Measurements from ENCODE around the gene KLB. TPM values are rescaled to one million over a fixed set of nuclear protein-coding genes. Genes with fewer than 3 reads are reported as not detected.
A peak's percentile ranks its signal among the peaks of the same experiment; 100 is the strongest.

Gene KLB
- total RNA-seq, 1 donor from 2014 or later = 22.0 TPM

GRCh38 chr4:39458505-39459300 lies 52.0 kb downstream of the KLB start, which contains the start of the genes LIAS and RPL9:
Gene LIAS, plus strand, starts transcription at chr4:39459056. Its CDS starts 62 bp downstream, at chr4:39459118.
Gene RPL9, minus strand, starts transcription at chr4:39458922. Its CDS starts 483 bp downstream, at chr4:39458439.
- peak; percentile 89 for ATAC-seq
- peak; percentile 97 for DNase-seq (ENCODE audit: low spot score)

- no peak for DNase-seq (ENCODE audit: low spot score)
- ATAC-seq = no peak
Observed at GRCh38 chr4:39464886-39465501, 58.3 kb downstream of the KLB start.

- DNase-seq (ENCODE audit: low spot score) (peak; percentile 59), ATAC-seq (peak; percentile 62)
Observed at GRCh38 chr4:39466747-39467146, 60.0 kb downstream of the KLB start.

GRCh38 chr4:39467464-39467863 lies 60.7 kb downstream of the KLB start:
- peak; percentile 9 for ATAC-seq
- DNase-seq (ENCODE audit: low spot score) = no peak

- ATAC-seq = peak; percentile 77
- DNase-seq (ENCODE audit: low spot score) = peak; percentile 64
Observed at GRCh38 chr4:39469429-39470077, 62.8 kb downstream of the KLB start.

GRCh38 chr4:39470402-39470801 lies 63.7 kb downstream of the KLB start:
- DNase-seq (ENCODE audit: low spot score) = no peak
- ATAC-seq = peak; percentile 62

GRCh38 chr4:39472396-39472795 lies 65.7 kb downstream of the KLB start:
- ATAC-seq (no peak), DNase-seq (ENCODE audit: low spot score) (no peak)

- DNase-seq (ENCODE audit: low spot score) = no peak
- no peak for ATAC-seq
Observed at GRCh38 chr4:39476187-39476895, 69.6 kb downstream of the KLB start.

- DNase-seq (ENCODE audit: low spot score) (no peak), ATAC-seq (no peak)
Observed at GRCh38 chr4:39480251-39480650, 73.5 kb downstream of the KLB start.

- DNase-seq (ENCODE audit: low spot score) (no peak), ATAC-seq (peak; percentile 28)
Observed at GRCh38 chr4:39480902-39481695, 74.4 kb downstream of the KLB start.

- DNase-seq (ENCODE audit: low spot score) (no peak), ATAC-seq (no peak)
Observed at GRCh38 chr4:39484582-39485272, 78.0 kb downstream of the KLB start.

- no peak for ATAC-seq
- no peak for DNase-seq (ENCODE audit: low spot score)
Observed at GRCh38 chr4:39486221-39486804, 79.6 kb downstream of the KLB start.

- ATAC-seq = no peak
- DNase-seq (ENCODE audit: low spot score) = no peak
Observed at GRCh38 chr4:39490322-39490721, 83.6 kb downstream of the KLB start.

GRCh38 chr4:39494354-39494753 lies 87.6 kb downstream of the KLB start:
- ATAC-seq (peak; percentile 22), DNase-seq (ENCODE audit: low spot score) (no peak)

GRCh38 chr4:39495446-39496213 lies 88.9 kb downstream of the KLB start:
- DNase-seq (ENCODE audit: low spot score) (no peak), ATAC-seq (peak; percentile 62)

- no peak for ATAC-seq
- no peak for DNase-seq (ENCODE audit: low spot score)
Observed at GRCh38 chr4:39497909-39498726, 91.4 kb downstream of the KLB start.

- DNase-seq (ENCODE audit: low spot score) = no peak
- no peak for ATAC-seq
Observed at GRCh38 chr4:39498727-39499020, 91.9 kb downstream of the KLB start.

Measured in left lobe of liver (tissue), 2 donors.